ENCODE results near the gene CXCL12.

CXCL12 gene

GRCh38 chr10:44413416-44413815 is 28.5 kb upstream of the CXCL12 start:
- TF ChIP-seq CTCF (IDR thresholded peaks at IDR 0.05), result no peak
- no peak overlapping the region for H3K27ac ChIP-seq
- no peaks in the 10 kb centered on the region for H3K27me3 ChIP-seq
- intact Hi-C loops (cut with DNase I; ENCODE audit: low total_unique reads), result no loop called here
- H3K36me3 ChIP-seq, result no peaks in the 10 kb centered on the region
- peaks cover 0 to 4% (median 0%) of the 10 kb centered on the region in 3 donors for H3K9me3 ChIP-seq
- peaks cover 0 to 15% (median 5%) of the 10 kb centered on the region in 4 donors for H3K4me1 ChIP-seq
- no peak overlapping the region for H3K4me3 ChIP-seq
- DNase-seq, result no peak

- Histone ChIP-seq H3K36me3 (no peaks in the 10 kb centered on the region), H3K27ac (no peak overlapping the region), H3K9me3 (peaks cover 0 to 4% (median 3%) of the 10 kb centered on the region in 3 donors), H3K27me3 (no peaks in the 10 kb centered on the region), H3K4me1 (peaks cover 0 to 2% (median under 1%) of the 10 kb centered on the region in 4 donors), H3K4me3 (no peak overlapping the region)
- no peak for DNase-seq
- intact Hi-C loops (cut with DNase I; ENCODE audit: low total_unique reads), result no loop called here
- TF ChIP-seq CTCF (IDR thresholded peaks at IDR 0.05), result no peak
Observed at GRCh38 chr10:44411251-44411650, 26.4 kb upstream of the CXCL12 start.

- H3K36me3 ChIP-seq, result no peaks in the 10 kb centered on the region
- H3K27me3 ChIP-seq, result no peaks in the 10 kb centered on the region
- no peak for DNase-seq
- no peak overlapping the region for H3K4me3 ChIP-seq
- no peak overlapping the region for H3K27ac ChIP-seq
- intact Hi-C loops (cut with DNase I; ENCODE audit: low total_unique reads), result no loop called here
- H3K4me1 ChIP-seq, result no peaks in the 10 kb centered on the region
- H3K9me3 ChIP-seq, result peaks cover 0 to 5% (median 3%) of the 10 kb centered on the region in 3 donors
- no peak for TF ChIP-seq CTCF (IDR thresholded peaks at IDR 0.05)
Observed at GRCh38 chr10:44404741-44405437, 20.0 kb upstream of the CXCL12 start.

GRCh38 chr10:44402465-44403195 is 17.7 kb upstream of the CXCL12 start:
- TF ChIP-seq CTCF (IDR thresholded peaks at IDR 0.05), result no peak
- H3K36me3 ChIP-seq, result no peaks in the 10 kb centered on the region
- no peak overlapping the region for H3K27ac ChIP-seq
- H3K4me1 ChIP-seq, result no peaks in the 10 kb centered on the region
- DNase-seq, result no peak
- H3K27me3 ChIP-seq, result no peaks in the 10 kb centered on the region
- H3K9me3 ChIP-seq, result peaks cover 0 to 5% (median 3%) of the 10 kb centered on the region in 3 donors
- no peak overlapping the region for H3K4me3 ChIP-seq
- intact Hi-C loops (cut with DNase I; ENCODE audit: low total_unique reads), result no loop called here

GRCh38 chr10:44400541-44400940 is 15.6 kb upstream of the CXCL12 start:
- Histone ChIP-seq H3K27ac (no peak overlapping the region), H3K9me3 (peaks cover 0 to 5% (median 0%) of the 10 kb centered on the region in 3 donors), H3K4me3 (no peak overlapping the region), H3K36me3 (no peaks in the 10 kb centered on the region), H3K27me3 (no peaks in the 10 kb centered on the region), H3K4me1 (no peaks in the 10 kb centered on the region)
- TF ChIP-seq CTCF (IDR thresholded peaks at IDR 0.05), result no peak
- DNase-seq, result no peak
- intact Hi-C loops (cut with DNase I; ENCODE audit: low total_unique reads), result no loop called here

All from tibial artery (tissue), 4 donors.